Measurements from ENCODE around the gene ANKH.

- TF ChIP-seq RAD21 (IDR thresholded peaks at IDR 0.05; ENCODE audit: insufficient read depth, low read depth, low read length) (no peak), YY1 (IDR thresholded peaks at IDR 0.05; ENCODE audit: low read depth, low read length) (no peak)
- TF ChIP-seq, protein P1, sequence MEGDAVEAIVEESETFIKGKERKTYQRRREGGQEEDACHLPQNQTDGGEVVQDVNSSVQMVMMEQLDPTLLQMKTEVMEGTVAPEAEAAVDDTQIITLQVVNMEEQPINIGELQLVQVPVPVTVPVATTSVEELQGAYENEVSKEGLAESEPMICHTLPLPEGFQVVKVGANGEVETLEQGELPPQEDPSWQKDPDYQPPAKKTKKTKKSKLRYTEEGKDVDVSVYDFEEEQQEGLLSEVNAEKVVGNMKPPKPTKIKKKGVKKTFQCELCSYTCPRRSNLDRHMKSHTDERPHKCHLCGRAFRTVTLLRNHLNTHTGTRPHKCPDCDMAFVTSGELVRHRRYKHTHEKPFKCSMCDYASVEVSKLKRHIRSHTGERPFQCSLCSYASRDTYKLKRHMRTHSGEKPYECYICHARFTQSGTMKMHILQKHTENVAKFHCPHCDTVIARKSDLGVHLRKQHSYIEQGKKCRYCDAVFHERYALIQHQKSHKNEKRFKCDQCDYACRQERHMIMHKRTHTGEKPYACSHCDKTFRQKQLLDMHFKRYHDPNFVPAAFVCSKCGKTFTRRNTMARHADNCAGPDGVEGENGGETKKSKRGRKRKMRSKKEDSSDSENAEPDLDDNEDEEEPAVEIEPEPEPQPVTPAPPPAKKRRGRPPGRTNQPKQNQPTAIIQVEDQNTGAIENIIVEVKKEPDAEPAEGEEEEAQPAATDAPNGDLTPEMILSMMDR (IDR thresholded peaks at IDR 0.05 in 2 of 3, conservative IDR thresholded peaks at IDR 0.05 in 1 of 3; ENCODE audit: control insufficient read depth in 2 of 3, extremely low read depth in 1 of 3, insufficient read depth in 1 of 3, low read depth in 3 of 3, low read length in 3 of 3): no peak
These were observed 192.0 kb downstream of the ANKH start for GRCh38 chr5:14679595-14679994.

All from GM12878 (cell line).